Adipocyte (in vitro differentiated cells): ENCODE results near the gene TENT5C.

Source experiments
- DNase-seq: peaks from one replicate; pipeline ENCODE4 v3.0.0-alpha.2; 2015; ENCODE audit warnings: low read depth
- H3K27me3 ChIP-seq: replicated peaks from 2 replicates; pipeline ENCODE4 v1.7.0; 2013; ENCODE audit warnings: mild to moderate bottlenecking, low read length, moderate library complexity; ENCODE audit not compliant: control insufficient read depth, insufficient read depth
- H3K36me3 ChIP-seq: 2 replicates; pipeline ENCODE4 v1.7.0; 2013; ENCODE audit warnings: low read length, mild to moderate bottlenecking, moderate library complexity; ENCODE audit not compliant: control insufficient read depth, insufficient read depth, severe bottlenecking
- H3K4me1 ChIP-seq: 2 replicates; pipeline ENCODE4 v1.7.0; 2013; ENCODE audit warnings: mild to moderate bottlenecking, low read length, moderate library complexity; ENCODE audit not compliant: control insufficient read depth, insufficient read depth
- H3K4me3 ChIP-seq: 2 replicates; pipeline ENCODE4 v1.7.0; 2013; ENCODE audit warnings: mild to moderate bottlenecking, low read length, moderate library complexity
- H3K9ac ChIP-seq: 2 replicates; pipeline ENCODE4 v1.7.0; 2013; ENCODE audit warnings: mild to moderate bottlenecking, low read length, moderate library complexity
- H3K9me3 ChIP-seq: 2 replicates; pipeline ENCODE4 v1.7.0; 2013; ENCODE audit warnings: mild to moderate bottlenecking, low read length, moderate library complexity; ENCODE audit not compliant: control insufficient read depth

The TENT5C gene

GRCh38 chr1:117631359-117632160 is 25.7 kb downstream of the TENT5C start:
- H3K36me3 ChIP-seq = no peaks in the 10 kb centered on the region
- DNase-seq = no peak
- no peaks in the 10 kb centered on the region for H3K9me3 ChIP-seq
- H3K27me3 ChIP-seq = peaks cover 28% of the 10 kb centered on the region
- H3K4me1 ChIP-seq = peaks cover 3% of the 10 kb centered on the region
- no peak overlapping the region for H3K9ac ChIP-seq
- no peak overlapping the region for H3K4me3 ChIP-seq

- no peak overlapping the region for H3K4me3 ChIP-seq
- H3K9ac ChIP-seq = no peak overlapping the region
- no peaks in the 10 kb centered on the region for H3K9me3 ChIP-seq
- DNase-seq = no peak
- H3K36me3 ChIP-seq = no peaks in the 10 kb centered on the region
- H3K27me3 ChIP-seq = peaks cover 25% of the 10 kb centered on the region
- H3K4me1 ChIP-seq = peaks cover 3% of the 10 kb centered on the region
Observed at GRCh38 chr1:117632269-117633067, 26.6 kb downstream of the TENT5C start.

GRCh38 chr1:117633068-117633345 is 27.2 kb downstream of the TENT5C start:
- Histone ChIP-seq H3K36me3 (no peaks in the 10 kb centered on the region), H3K27me3 (peaks cover 25% of the 10 kb centered on the region), H3K4me3 (no peak overlapping the region), H3K9ac (no peak overlapping the region), H3K4me1 (peaks cover 3% of the 10 kb centered on the region), H3K9me3 (no peaks in the 10 kb centered on the region)
- no peak for DNase-seq

- DNase-seq = no peak
- no peak overlapping the region for H3K4me3 ChIP-seq
- no peaks in the 10 kb centered on the region for H3K36me3 ChIP-seq
- H3K9me3 ChIP-seq = no peaks in the 10 kb centered on the region
- H3K9ac ChIP-seq = no peak overlapping the region
- peaks cover 3% of the 10 kb centered on the region for H3K4me1 ChIP-seq
- peaks cover 29% of the 10 kb centered on the region for H3K27me3 ChIP-seq
Observed at GRCh38 chr1:117633423-117633822, 27.6 kb downstream of the TENT5C start.

GRCh38 chr1:117633936-117634335 is 28.1 kb downstream of the TENT5C start:
- Histone ChIP-seq H3K9me3 (no peaks in the 10 kb centered on the region), H3K4me1 (peaks cover 3% of the 10 kb centered on the region), H3K9ac (no peak overlapping the region), H3K27me3 (peaks cover 23% of the 10 kb centered on the region), H3K36me3 (no peaks in the 10 kb centered on the region), H3K4me3 (no peak overlapping the region)
- DNase-seq = no peak

GRCh38 chr1:117634631-117635030 is 28.8 kb downstream of the TENT5C start:
- H3K4me3 ChIP-seq = no peak overlapping the region
- H3K9ac ChIP-seq = no peak overlapping the region
- H3K4me1 ChIP-seq = peaks cover 3% of the 10 kb centered on the region
- no peaks in the 10 kb centered on the region for H3K36me3 ChIP-seq
- H3K27me3 ChIP-seq = peaks cover 21% of the 10 kb centered on the region
- no peaks in the 10 kb centered on the region for H3K9me3 ChIP-seq
- no peak for DNase-seq

GRCh38 chr1:117635805-117636204 is 30.0 kb downstream of the TENT5C start:
- H3K9me3 ChIP-seq = no peaks in the 10 kb centered on the region
- H3K9ac ChIP-seq = no peak overlapping the region
- no peak for DNase-seq
- peaks cover 11% of the 10 kb centered on the region for H3K27me3 ChIP-seq
- no peaks in the 10 kb centered on the region for H3K36me3 ChIP-seq
- no peak overlapping the region for H3K4me3 ChIP-seq
- H3K4me1 ChIP-seq = peaks cover 3% of the 10 kb centered on the region

- H3K4me1 ChIP-seq = peaks cover 3% of the 10 kb centered on the region
- H3K4me3 ChIP-seq = no peak overlapping the region
- H3K27me3 ChIP-seq = peaks cover 11% of the 10 kb centered on the region
- no peak overlapping the region for H3K9ac ChIP-seq
- no peaks in the 10 kb centered on the region for H3K36me3 ChIP-seq
- H3K9me3 ChIP-seq = no peaks in the 10 kb centered on the region
- no peak for DNase-seq
Observed at GRCh38 chr1:117636637-117637425, 31.0 kb downstream of the TENT5C start.

GRCh38 chr1:117638141-117638540 is 32.3 kb downstream of the TENT5C start:
- H3K9me3 ChIP-seq = no peaks in the 10 kb centered on the region
- peaks cover 3% of the 10 kb centered on the region for H3K4me1 ChIP-seq
- H3K9ac ChIP-seq = no peak overlapping the region
- H3K4me3 ChIP-seq = no peak overlapping the region
- H3K27me3 ChIP-seq = peaks cover 8% of the 10 kb centered on the region
- DNase-seq = no peak
- H3K36me3 ChIP-seq = no peaks in the 10 kb centered on the region

GRCh38 chr1:117638759-117639158 is 32.9 kb downstream of the TENT5C start:
- Histone ChIP-seq H3K4me1 (peaks cover 1% of the 10 kb centered on the region), H3K27me3 (peaks cover 11% of the 10 kb centered on the region), H3K36me3 (no peaks in the 10 kb centered on the region), H3K4me3 (no peak overlapping the region), H3K9ac (no peak overlapping the region), H3K9me3 (no peaks in the 10 kb centered on the region)
- no peak for DNase-seq

- Histone ChIP-seq H3K4me3 (no peak overlapping the region), H3K9me3 (no peaks in the 10 kb centered on the region), H3K9ac (no peak overlapping the region), H3K36me3 (no peaks in the 10 kb centered on the region), H3K27me3 (peaks cover 11% of the 10 kb centered on the region), H3K4me1 (no peaks in the 10 kb centered on the region)
- DNase-seq = no peak
Observed at GRCh38 chr1:117639741-117640140, 33.9 kb downstream of the TENT5C start.
